Osteocyte (in vitro differentiated cells): ENCODE results near the gene CRACR2B. TPM values are rescaled to one million over a fixed set of nuclear protein-coding genes. Genes with fewer than 3 reads are reported as not detected.

Source experiments
- DNase-seq: peaks from one replicate; pipeline ENCODE4 v3.0.0; 2021; ENCODE audit warnings: mixed read lengths; ENCODE audit not compliant: unreplicated experiment; ENCODE audit errors: extremely low spot score
- H3K27ac Mint-ChIP-seq: one replicate; pipeline ENCODE4 v1.8.0; 2021; ENCODE audit warnings: mild to moderate bottlenecking, mixed read lengths; ENCODE audit not compliant: unreplicated experiment
- H3K27me3 Mint-ChIP-seq: one replicate; pipeline ENCODE4 v1.8.0; 2021; ENCODE audit warnings: mixed read lengths; ENCODE audit not compliant: unreplicated experiment
- H3K36me3 Mint-ChIP-seq: one replicate; pipeline ENCODE4 v1.8.0; 2021; ENCODE audit warnings: mixed read lengths; ENCODE audit not compliant: unreplicated experiment
- H3K4me1 Mint-ChIP-seq: one replicate; pipeline ENCODE4 v1.8.0; 2021; ENCODE audit warnings: mixed read lengths; ENCODE audit not compliant: unreplicated experiment
- H3K4me3 Mint-ChIP-seq: one replicate; pipeline ENCODE4 v1.8.0; 2021; ENCODE audit warnings: mild to moderate bottlenecking, moderate library complexity, mixed read lengths; ENCODE audit not compliant: unreplicated experiment
- H3K9me3 Mint-ChIP-seq: one replicate; pipeline ENCODE4 v1.8.0; 2021; ENCODE audit warnings: mixed read lengths; ENCODE audit not compliant: unreplicated experiment
- CTCF ChIP-seq: fragments of 200-600 bp; sonication (generic); IDR thresholded peaks from 2 replicates; pipeline ENCODE4 v1.5.0; 2021; ENCODE audit warnings: antibody characterized with exemption, mild to moderate bottlenecking, moderate library complexity
- total RNA-seq: library from RNA; stranded (reverse); gene quantifications from 2 replicates; pipeline ENCODE4 v1.2.1, GENCODE V29; 2021

CRACR2B gene
- total RNA-seq, 1 donor from 2014 or later = 4.2 TPM

- Mint-ChIP-seq H3K4me1 (peaks cover 23% of the 10 kb centered on the region), H3K27me3 (no peaks in the 10 kb centered on the region), H3K27ac (no peak overlapping the region), H3K9me3 (no peaks in the 10 kb centered on the region), H3K36me3 (no peaks in the 10 kb centered on the region), H3K4me3 (no peak overlapping the region)
- no peak for DNase-seq
- TF ChIP-seq CTCF = no peak
Observed at GRCh38 chr11:858762-859339, 31.1 kb downstream of the CRACR2B start.

GRCh38 chr11:859394-860131 lies 31.8 kb downstream of the CRACR2B start:
- no peak overlapping the region for H3K27ac Mint-ChIP-seq
- no peak for DNase-seq
- no peaks in the 10 kb centered on the region for H3K9me3 Mint-ChIP-seq
- no peak overlapping the region for H3K4me3 Mint-ChIP-seq
- H3K36me3 Mint-ChIP-seq = no peaks in the 10 kb centered on the region
- TF ChIP-seq CTCF = no peak
- H3K27me3 Mint-ChIP-seq = no peaks in the 10 kb centered on the region
- H3K4me1 Mint-ChIP-seq = peaks cover 23% of the 10 kb centered on the region

GRCh38 chr11:860234-861104 lies 32.8 kb downstream of the CRACR2B start:
- peaks cover 23% of the 10 kb centered on the region for H3K4me1 Mint-ChIP-seq
- DNase-seq = no peak
- no peak overlapping the region for H3K4me3 Mint-ChIP-seq
- no peaks in the 10 kb centered on the region for H3K9me3 Mint-ChIP-seq
- no peaks in the 10 kb centered on the region for H3K27me3 Mint-ChIP-seq
- no peaks in the 10 kb centered on the region for H3K36me3 Mint-ChIP-seq
- H3K27ac Mint-ChIP-seq = no peak overlapping the region
- no peak for TF ChIP-seq CTCF

- H3K36me3 Mint-ChIP-seq = no peaks in the 10 kb centered on the region
- no peaks in the 10 kb centered on the region for H3K27me3 Mint-ChIP-seq
- no peaks in the 10 kb centered on the region for H3K9me3 Mint-ChIP-seq
- no peak for TF ChIP-seq CTCF
- peaks cover 23% of the 10 kb centered on the region for H3K4me1 Mint-ChIP-seq
- no peak overlapping the region for H3K27ac Mint-ChIP-seq
- no peak overlapping the region for H3K4me3 Mint-ChIP-seq
- DNase-seq = no peak
Observed at GRCh38 chr11:861105-861479, 33.4 kb downstream of the CRACR2B start.
